ENCODE data around the gene UBE2QL1. TPM values are rescaled to one million over a fixed set of nuclear protein-coding genes. Genes with fewer than 3 reads are reported as not detected.
"Not testable (repeated sequence)": the region's sequence is repeated elsewhere in the genome, so short reads cannot be mapped to it uniquely, and the experiment has no call there.

UBE2QL1 gene
- total and polyA plus RNA-seq, 2 donors from 2014 or later = 0.31 to 4.8 TPM

GRCh38 chr5:6506611-6507010 lies 58.0 kb downstream of the UBE2QL1 start:
- TF ChIP-seq CTCF (IDR thresholded peaks at IDR 0.05; ENCODE audit: borderline replicate concordance, extremely low read depth, insufficient read depth) = no peak
- no peak overlapping the region for H3K9ac ChIP-seq (ENCODE audit: low read length in 3 of 3)
- no peaks in the 10 kb centered on the region for H3K27me3 ChIP-seq (ENCODE audit: control insufficient read depth, insufficient read depth, low read length)
- no peak for DNase-seq
- H3K4me3 ChIP-seq (ENCODE audit: low read length in 3 of 3) = no peak overlapping the region
- no peaks in the 10 kb centered on the region for H3K9me3 ChIP-seq (ENCODE audit: control insufficient read depth in 2 of 3, insufficient read depth in 1 of 3, low read length in 3 of 3)
- intact Hi-C loops (cut with DNase I) = no loop called here
- H3K4me1 ChIP-seq (ENCODE audit: control insufficient read depth in 2 of 3, insufficient read depth in 2 of 3, low read depth in 1 of 3, low read length in 3 of 3) = no peaks in the 10 kb centered on the region
- H3K27ac ChIP-seq (ENCODE audit: low read depth in 2 of 2, low read length in 2 of 2) = no peak overlapping the region
- H3K36me3 ChIP-seq (ENCODE audit: control insufficient read depth in 2 of 3, insufficient read depth in 3 of 3, low read length in 3 of 3) = no peaks in the 10 kb centered on the region
- no peak for FAIRE-seq

- no peaks in the 10 kb centered on the region for H3K4me1 ChIP-seq (ENCODE audit: control insufficient read depth in 2 of 3, insufficient read depth in 2 of 3, low read depth in 1 of 3, low read length in 3 of 3)
- no peak overlapping the region for H3K27ac ChIP-seq (ENCODE audit: low read depth in 2 of 2, low read length in 2 of 2)
- H3K36me3 ChIP-seq (ENCODE audit: control insufficient read depth in 2 of 3, insufficient read depth in 3 of 3, low read length in 3 of 3) = no peaks in the 10 kb centered on the region
- TF ChIP-seq CTCF (IDR thresholded peaks at IDR 0.05; ENCODE audit: borderline replicate concordance, extremely low read depth, insufficient read depth) = no peak
- DNase-seq (no peak), FAIRE-seq (no peak)
- H3K9me3 ChIP-seq (ENCODE audit: control insufficient read depth in 2 of 3, insufficient read depth in 1 of 3, low read length in 3 of 3) = no peaks in the 10 kb centered on the region
- H3K9ac ChIP-seq (ENCODE audit: low read length in 3 of 3) = no peak overlapping the region
- H3K27me3 ChIP-seq (ENCODE audit: control insufficient read depth, insufficient read depth, low read length) = no peaks in the 10 kb centered on the region
- no peak overlapping the region for H3K4me3 ChIP-seq (ENCODE audit: low read length in 3 of 3)
- intact Hi-C loops (cut with DNase I) = no loop called here
These were observed 60.3 kb downstream of the UBE2QL1 start for GRCh38 chr5:6508931-6509330.

GRCh38 chr5:6510132-6510531 lies 61.5 kb downstream of the UBE2QL1 start:
- H3K27me3 ChIP-seq (ENCODE audit: control insufficient read depth, insufficient read depth, low read length) = no peaks in the 10 kb centered on the region
- no peak overlapping the region for H3K4me3 ChIP-seq (ENCODE audit: low read length in 3 of 3)
- H3K36me3 ChIP-seq (ENCODE audit: control insufficient read depth in 2 of 3, insufficient read depth in 3 of 3, low read length in 3 of 3) = no peaks in the 10 kb centered on the region
- H3K9ac ChIP-seq (ENCODE audit: low read length in 3 of 3) = no peak overlapping the region
- no peak for TF ChIP-seq CTCF (IDR thresholded peaks at IDR 0.05; ENCODE audit: borderline replicate concordance, extremely low read depth, insufficient read depth)
- DNase-seq (no peak), FAIRE-seq (no peak)
- H3K9me3 ChIP-seq (ENCODE audit: control insufficient read depth in 2 of 3, insufficient read depth in 1 of 3, low read length in 3 of 3) = no peaks in the 10 kb centered on the region
- no peak overlapping the region for H3K27ac ChIP-seq (ENCODE audit: low read depth in 2 of 2, low read length in 2 of 2)
- intact Hi-C loops (cut with DNase I) = no loop called here
- no peaks in the 10 kb centered on the region for H3K4me1 ChIP-seq (ENCODE audit: control insufficient read depth in 2 of 3, insufficient read depth in 2 of 3, low read depth in 1 of 3, low read length in 3 of 3)

GRCh38 chr5:6510973-6511372 lies 62.3 kb downstream of the UBE2QL1 start:
- DNase-seq = no peak
- no peak for TF ChIP-seq CTCF (IDR thresholded peaks at IDR 0.05; ENCODE audit: borderline replicate concordance, extremely low read depth, insufficient read depth)
- no peaks in the 10 kb centered on the region for H3K27me3 ChIP-seq (ENCODE audit: control insufficient read depth, insufficient read depth, low read length)
- no peak overlapping the region for H3K4me3 ChIP-seq (ENCODE audit: low read length in 3 of 3)
- intact Hi-C loops (cut with DNase I) = no loop called here
- H3K4me1 ChIP-seq (ENCODE audit: control insufficient read depth in 2 of 3, insufficient read depth in 2 of 3, low read depth in 1 of 3, low read length in 3 of 3) = no peaks in the 10 kb centered on the region
- no peak for FAIRE-seq
- no peaks in the 10 kb centered on the region for H3K36me3 ChIP-seq (ENCODE audit: control insufficient read depth in 2 of 3, insufficient read depth in 3 of 3, low read length in 3 of 3)
- H3K9ac ChIP-seq (ENCODE audit: low read length in 3 of 3) = no peak overlapping the region
- no peak overlapping the region for H3K27ac ChIP-seq (ENCODE audit: low read depth in 2 of 2, low read length in 2 of 2)
- H3K9me3 ChIP-seq (ENCODE audit: control insufficient read depth in 2 of 3, insufficient read depth in 1 of 3, low read length in 3 of 3) = no peaks in the 10 kb centered on the region

- H3K9ac ChIP-seq (ENCODE audit: low read length in 3 of 3); H3K9me3 ChIP-seq (ENCODE audit: control insufficient read depth in 2 of 3, insufficient read depth in 1 of 3, low read length in 3 of 3); H3K27ac ChIP-seq (ENCODE audit: low read depth in 2 of 2, low read length in 2 of 2); intact Hi-C loops (cut with DNase I); H3K27me3 ChIP-seq (ENCODE audit: control insufficient read depth, insufficient read depth, low read length); H3K4me3 ChIP-seq (ENCODE audit: low read length in 3 of 3); H3K36me3 ChIP-seq (ENCODE audit: control insufficient read depth in 2 of 3, insufficient read depth in 3 of 3, low read length in 3 of 3); FAIRE-seq; DNase-seq; H3K4me1 ChIP-seq (ENCODE audit: control insufficient read depth in 2 of 3, insufficient read depth in 2 of 3, low read depth in 1 of 3, low read length in 3 of 3): not testable (repeated sequence)
These were observed 67.2 kb downstream of the UBE2QL1 start for GRCh38 chr5:6515812-6516211.
